Ovary (tissue), 3 donors: ENCODE measurements around the gene GNRHR.

ENCODE experiments used
- EP300 ChIP-seq: sonication (generic); formaldehyde crosslinking; IDR thresholded peaks from one replicate; pipeline ENCODE4 v1.6.1; 2017; ENCODE audit warnings: antibody characterized with exemption
- POLR2A ChIP-seq: fragments of 450-650 bp; IDR thresholded peaks from one replicate; pipeline ENCODE4 v1.6.1; 2017; ENCODE audit warnings: antibody characterized with exemption, mild to moderate bottlenecking, moderate library complexity
- TF ChIP-seq, protein P1 (sequence below), 3 donors: fragments of 450-650 bp in 2 of 3; fragments of 200-600 bp in 1 of 3; IDR thresholded peaks; one replicate each; pipeline versions ENCODE4 v1.5.1 to v1.8.0; 2016 to 2022; ENCODE audit warnings: antibody characterized with exemption in 3 of 3, mild to moderate bottlenecking in 1 of 3
- donor health status: DM: no; HTN: no; CAD: no.

- TF ChIP-seq POLR2A: no peak
- TF ChIP-seq, protein P1, sequence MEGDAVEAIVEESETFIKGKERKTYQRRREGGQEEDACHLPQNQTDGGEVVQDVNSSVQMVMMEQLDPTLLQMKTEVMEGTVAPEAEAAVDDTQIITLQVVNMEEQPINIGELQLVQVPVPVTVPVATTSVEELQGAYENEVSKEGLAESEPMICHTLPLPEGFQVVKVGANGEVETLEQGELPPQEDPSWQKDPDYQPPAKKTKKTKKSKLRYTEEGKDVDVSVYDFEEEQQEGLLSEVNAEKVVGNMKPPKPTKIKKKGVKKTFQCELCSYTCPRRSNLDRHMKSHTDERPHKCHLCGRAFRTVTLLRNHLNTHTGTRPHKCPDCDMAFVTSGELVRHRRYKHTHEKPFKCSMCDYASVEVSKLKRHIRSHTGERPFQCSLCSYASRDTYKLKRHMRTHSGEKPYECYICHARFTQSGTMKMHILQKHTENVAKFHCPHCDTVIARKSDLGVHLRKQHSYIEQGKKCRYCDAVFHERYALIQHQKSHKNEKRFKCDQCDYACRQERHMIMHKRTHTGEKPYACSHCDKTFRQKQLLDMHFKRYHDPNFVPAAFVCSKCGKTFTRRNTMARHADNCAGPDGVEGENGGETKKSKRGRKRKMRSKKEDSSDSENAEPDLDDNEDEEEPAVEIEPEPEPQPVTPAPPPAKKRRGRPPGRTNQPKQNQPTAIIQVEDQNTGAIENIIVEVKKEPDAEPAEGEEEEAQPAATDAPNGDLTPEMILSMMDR (IDR thresholded peaks at IDR 0.05): no peak
- no peak for TF ChIP-seq EP300
These were observed 35.3 kb downstream of the GNRHR start for GRCh38 chr4:67718848-67719247.
